GM12873 (cell line): ENCODE results near the gene LPAR1.

ENCODE experiments used
- CTCF ChIP-seq: IDR thresholded peaks from 2 replicates; pipeline ENCODE4 v1.5.1; 2012; ENCODE audit warnings: low read depth, mild to moderate bottlenecking, moderate library complexity, low read length, control low read depth; ENCODE audit not compliant: insufficient read depth; ENCODE audit errors: missing control alignments

The LPAR1 gene

DNA sequence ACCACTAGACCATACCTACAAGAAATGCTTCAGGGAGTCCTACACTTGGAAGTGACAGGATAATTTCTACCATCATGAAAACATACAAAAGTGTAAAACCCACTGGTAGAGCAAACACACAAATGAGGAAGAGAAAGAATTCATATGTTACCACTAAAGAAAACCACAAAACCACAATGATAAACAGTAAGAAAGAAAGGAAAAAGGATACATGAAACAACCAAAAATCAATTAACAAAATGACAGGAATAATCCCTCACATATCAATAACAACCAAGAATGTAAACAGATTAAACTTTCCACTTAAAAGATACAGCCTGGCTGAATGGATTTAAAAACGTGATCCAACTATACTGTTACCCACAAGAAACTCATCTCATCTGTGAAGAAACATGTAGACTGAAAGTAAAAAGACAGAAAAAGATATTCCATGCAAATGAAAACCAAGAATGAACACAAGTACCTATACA lies 83.4 kb downstream of the LPAR1 start:
- TF ChIP-seq CTCF = no peak

DNA sequence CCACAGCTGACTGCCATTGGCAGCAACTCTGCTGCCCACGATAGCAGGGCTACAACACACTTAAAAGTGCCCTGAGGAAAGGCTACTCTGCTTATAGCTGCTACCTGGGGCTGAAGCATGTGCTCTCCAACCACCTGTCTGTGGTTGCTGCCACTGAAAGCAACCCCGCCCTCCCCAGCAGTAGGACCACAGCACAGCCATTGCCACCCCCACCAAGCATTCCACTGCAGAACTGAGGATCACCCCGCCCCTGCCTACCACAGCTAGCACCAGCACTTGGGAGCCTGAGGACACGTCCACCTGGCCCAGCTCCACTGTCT lies 85.8 kb downstream of the LPAR1 start:
- TF ChIP-seq CTCF = no peak

GRCh38 chr9:110951805-110952539 lies 86.3 kb downstream of the LPAR1 start:
- no peak for TF ChIP-seq CTCF

DNA sequence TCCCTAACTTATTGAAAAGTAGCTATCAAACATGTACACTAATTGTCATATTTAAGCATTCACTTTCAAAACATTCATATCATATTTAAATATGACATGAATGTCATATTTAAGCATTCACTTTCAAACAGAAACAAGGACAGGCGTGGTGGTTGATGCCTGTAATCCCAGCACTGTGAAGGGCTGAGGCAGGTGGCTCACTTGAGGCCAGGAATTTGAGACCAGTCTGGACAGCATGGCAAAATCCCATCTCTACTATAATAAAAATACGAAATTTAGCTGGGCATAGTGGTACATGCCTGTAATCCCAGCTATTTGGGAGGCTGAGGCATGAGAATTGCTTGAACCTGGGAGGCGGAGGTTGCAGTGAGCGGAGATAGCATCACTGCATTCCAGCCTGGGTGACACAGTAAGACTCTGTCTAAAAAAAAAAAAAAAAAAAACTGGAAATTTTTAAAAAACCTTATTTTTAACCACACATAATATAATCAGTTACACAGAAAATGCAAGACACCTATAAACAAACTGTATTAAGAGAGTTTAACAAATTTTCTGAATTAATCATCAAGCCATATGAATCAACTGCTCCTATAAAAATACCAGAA lies 88.1 kb downstream of the LPAR1 start:
- no peak for TF ChIP-seq CTCF

DNA sequence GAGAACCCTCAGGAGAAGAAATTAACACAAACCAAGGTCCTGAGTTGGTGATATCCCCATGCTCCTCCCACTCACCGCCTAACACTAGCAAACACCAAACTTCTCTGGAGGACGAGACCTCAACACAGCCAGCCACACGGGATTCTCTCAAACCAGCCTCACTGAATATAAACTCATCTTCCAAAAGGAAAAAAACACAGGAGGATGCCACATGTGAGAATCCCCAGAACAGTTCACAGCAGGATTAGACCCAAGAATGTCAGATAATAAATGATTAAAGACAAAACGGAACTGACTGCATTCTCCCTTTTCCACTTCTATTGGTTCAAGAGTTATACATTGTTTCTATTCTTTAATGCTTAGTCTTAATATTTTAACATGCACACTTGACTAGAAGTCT lies 89.2 kb downstream of the LPAR1 start:
- no peak for TF ChIP-seq CTCF

- no peak for TF ChIP-seq CTCF
Measured at GRCh38 chr9:110947491-110948044, 90.7 kb downstream of the LPAR1 start.

DNA sequence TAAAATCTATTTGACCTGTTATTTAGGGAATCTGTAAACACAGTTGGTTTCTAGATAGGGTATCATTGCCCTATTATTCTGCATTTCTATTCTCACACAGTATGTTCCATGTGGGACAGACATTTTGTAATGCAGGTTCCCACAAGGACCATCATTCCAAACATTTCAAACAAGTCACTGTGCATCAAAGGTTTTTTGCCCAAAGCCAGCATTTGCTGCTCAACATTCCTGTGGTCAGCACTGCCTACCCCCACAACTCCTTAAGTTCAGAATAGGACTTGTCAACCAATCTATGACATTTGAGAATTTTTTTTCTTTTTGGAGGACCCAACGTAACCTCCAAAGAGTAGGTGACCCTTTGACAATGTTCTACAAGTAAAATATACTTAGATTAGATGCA lies 95.7 kb downstream of the LPAR1 start:
- no peak for TF ChIP-seq CTCF
